OCI-LY1 (cell line): ENCODE data around the gene SLC22A2.

Experiments
- H2AFZ ChIP-seq: fragments of 200-600 bp; sonication (generic), shearing (Covaris generic); 2 replicates; pipeline ENCODE4 v1.6.0; 2014; ENCODE audit warnings: antibody characterized with exemption, mild to moderate bottlenecking, low read length
- H3F3A ChIP-seq: fragments of 200-600 bp; sonication (generic), shearing (Covaris generic); 2 replicates; pipeline ENCODE4 v1.6.0; 2014; ENCODE audit warnings: mild to moderate bottlenecking, antibody characterized with exemption, low read length, moderate library complexity; ENCODE audit not compliant: insufficient read depth
- H3K27ac ChIP-seq: fragments of 200-600 bp; sonication (generic); 2 replicates; pipeline ENCODE4 v1.5.1; 2014; ENCODE audit warnings: low read length, mixed run types, mild to moderate bottlenecking, low read depth; ENCODE audit not compliant: poor library complexity, severe bottlenecking
- H3K27me3 ChIP-seq: fragments of 200-600 bp; sonication (generic); 2 replicates; pipeline ENCODE4 v1.6.0; 2014; ENCODE audit warnings: antibody characterized with exemption, mild to moderate bottlenecking, low read length, moderate library complexity; ENCODE audit not compliant: insufficient read depth
- H3K36me3 ChIP-seq: fragments of 200-600 bp; sonication (generic); 2 replicates; pipeline ENCODE4 v1.6.1; 2014; ENCODE audit warnings: mild to moderate bottlenecking, antibody characterized with exemption, low read length, moderate library complexity, mixed read lengths; ENCODE audit not compliant: insufficient read depth
- H3K4me1 ChIP-seq: fragments of 200-600 bp; sonication (generic); 2 replicates; pipeline ENCODE4 v1.5.1; 2014; ENCODE audit warnings: mild to moderate bottlenecking, low read length, moderate library complexity; ENCODE audit not compliant: insufficient read depth, severe bottlenecking
- H3K4me2 ChIP-seq: fragments of 200-600 bp; sonication (generic), shearing (Covaris generic); 2 replicates; pipeline ENCODE4 v1.6.1; 2014; ENCODE audit warnings: low read length
- H3K4me3 ChIP-seq: fragments of 200-600 bp; sonication (generic); 2 replicates; pipeline ENCODE4 v1.5.1; 2014; ENCODE audit warnings: low read length, low read depth, mild to moderate bottlenecking, mixed read lengths; ENCODE audit not compliant: poor library complexity, severe bottlenecking
- H3K79me2 ChIP-seq: fragments of 200-600 bp; shearing (Covaris generic); 2 replicates; pipeline ENCODE4 v1.6.1; 2016; ENCODE audit warnings: mixed run types, low read length, mixed read lengths; ENCODE audit not compliant: insufficient read depth
- H3K9ac ChIP-seq: fragments of 200-600 bp; sonication (generic), shearing (Covaris generic); 2 replicates; pipeline ENCODE4 v1.6.1; 2014; ENCODE audit warnings: mild to moderate bottlenecking, low read length, mixed read lengths
- H3K9me2 ChIP-seq: fragments of 200-600 bp; sonication (generic), shearing (Covaris generic); 2 replicates; pipeline ENCODE4 v1.6.1; 2014; ENCODE audit warnings: low read depth, mild to moderate bottlenecking, low read length, mixed read lengths
- H3K9me3 ChIP-seq: fragments of 200-600 bp; shearing (Covaris generic); 2 replicates; pipeline ENCODE4 v1.6.1; 2014; ENCODE audit warnings: low read length, mixed read lengths
- H4K20me1 ChIP-seq: fragments of 200-600 bp; sonication (generic), shearing (Covaris generic); 2 replicates; pipeline ENCODE4 v1.6.0; 2016; ENCODE audit warnings: mild to moderate bottlenecking, low read length; ENCODE audit not compliant: insufficient read depth
- EZH2 ChIP-seq: fragments of 200-600 bp; sonication (generic), shearing (Covaris generic); IDR thresholded peaks from 2 replicates; pipeline ENCODE4 v1.8.0; 2017; ENCODE audit warnings: borderline replicate concordance, mixed run types, mild to moderate bottlenecking, antibody characterized with exemption, low read length, moderate library complexity, mixed read lengths
- TF ChIP-seq, protein P1 (sequence below): fragments of 200-600 bp; sonication (generic), shearing (Covaris generic); IDR thresholded peaks from 2 replicates; pipeline ENCODE4 v1.5.1; 2017; ENCODE audit warnings: mild to moderate bottlenecking, antibody characterized with exemption, low read length, moderate library complexity, mixed read lengths

The SLC22A2 gene

DNA sequence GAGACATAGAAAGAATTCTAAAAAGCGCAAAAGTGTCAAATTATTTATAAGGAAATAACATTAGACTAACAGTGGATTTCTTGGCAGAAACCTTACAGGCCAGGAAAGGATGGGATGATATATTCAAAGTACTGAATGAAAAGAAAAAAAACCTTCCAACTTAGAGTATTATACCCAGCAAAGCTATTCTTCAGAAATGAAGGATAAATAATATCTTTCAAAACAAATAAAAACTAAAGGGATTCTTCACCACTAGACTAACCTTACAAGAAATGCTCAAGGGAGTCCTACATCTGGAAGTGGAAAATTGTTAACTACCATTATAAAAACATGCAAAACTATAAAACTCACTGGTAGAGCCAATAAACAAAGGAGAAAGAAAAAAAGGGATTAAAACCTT is 65.8 kb downstream of the SLC22A2 start:
- no peak overlapping the region for H3K9ac ChIP-seq
- H3K27me3 ChIP-seq = no peaks in the 10 kb centered on the region
- TF ChIP-seq, protein P1, sequence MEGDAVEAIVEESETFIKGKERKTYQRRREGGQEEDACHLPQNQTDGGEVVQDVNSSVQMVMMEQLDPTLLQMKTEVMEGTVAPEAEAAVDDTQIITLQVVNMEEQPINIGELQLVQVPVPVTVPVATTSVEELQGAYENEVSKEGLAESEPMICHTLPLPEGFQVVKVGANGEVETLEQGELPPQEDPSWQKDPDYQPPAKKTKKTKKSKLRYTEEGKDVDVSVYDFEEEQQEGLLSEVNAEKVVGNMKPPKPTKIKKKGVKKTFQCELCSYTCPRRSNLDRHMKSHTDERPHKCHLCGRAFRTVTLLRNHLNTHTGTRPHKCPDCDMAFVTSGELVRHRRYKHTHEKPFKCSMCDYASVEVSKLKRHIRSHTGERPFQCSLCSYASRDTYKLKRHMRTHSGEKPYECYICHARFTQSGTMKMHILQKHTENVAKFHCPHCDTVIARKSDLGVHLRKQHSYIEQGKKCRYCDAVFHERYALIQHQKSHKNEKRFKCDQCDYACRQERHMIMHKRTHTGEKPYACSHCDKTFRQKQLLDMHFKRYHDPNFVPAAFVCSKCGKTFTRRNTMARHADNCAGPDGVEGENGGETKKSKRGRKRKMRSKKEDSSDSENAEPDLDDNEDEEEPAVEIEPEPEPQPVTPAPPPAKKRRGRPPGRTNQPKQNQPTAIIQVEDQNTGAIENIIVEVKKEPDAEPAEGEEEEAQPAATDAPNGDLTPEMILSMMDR = no peak
- TF ChIP-seq EZH2 = no peak
- no peak overlapping the region for H2AFZ ChIP-seq
- H3K79me2 ChIP-seq = no peaks in the 10 kb centered on the region
- no peaks in the 10 kb centered on the region for H3K4me1 ChIP-seq
- no peaks in the 10 kb centered on the region for H3K9me2 ChIP-seq
- no peak overlapping the region for H3K27ac ChIP-seq
- H3K4me2 ChIP-seq = no peak overlapping the region
- H3K36me3 ChIP-seq = no peaks in the 10 kb centered on the region
- 0 out of 2 replicates have a peak, but pooled peaks cover 3% of the 10 kb centered on the region for H3K9me3 ChIP-seq
- no peak overlapping the region for H3K4me3 ChIP-seq
- no peaks in the 10 kb centered on the region for H3F3A ChIP-seq
- H4K20me1 ChIP-seq = no peaks in the 10 kb centered on the region

DNA sequence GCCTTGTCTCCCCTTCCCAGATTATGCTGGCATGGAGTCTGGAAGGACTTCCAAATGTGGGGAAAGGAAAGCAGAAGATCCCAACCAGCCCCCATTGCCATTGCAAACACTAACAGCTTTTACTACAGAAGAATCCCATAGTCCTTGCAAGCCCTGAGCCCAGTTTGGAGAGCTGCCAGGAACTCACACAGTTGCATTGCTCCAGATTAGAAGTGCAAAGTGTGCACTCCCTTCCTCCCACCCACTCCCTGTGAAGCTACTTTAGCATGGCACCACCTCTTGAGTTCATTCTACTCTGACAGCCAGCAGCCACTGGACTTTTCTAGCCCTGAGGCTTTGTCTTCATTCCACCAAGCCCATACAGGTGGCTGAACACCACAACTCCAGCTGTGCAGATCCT is 67.6 kb downstream of the SLC22A2 start:
- H3K9me2 ChIP-seq = no peaks in the 10 kb centered on the region
- H3K36me3 ChIP-seq = no peaks in the 10 kb centered on the region
- no peaks in the 10 kb centered on the region for H3K27me3 ChIP-seq
- no peaks in the 10 kb centered on the region for H3K4me1 ChIP-seq
- no peak overlapping the region for H3K4me3 ChIP-seq
- no peak overlapping the region for H3K9ac ChIP-seq
- no peak overlapping the region for H3K27ac ChIP-seq
- no peaks in the 10 kb centered on the region for H3F3A ChIP-seq
- no peaks in the 10 kb centered on the region for H4K20me1 ChIP-seq
- H2AFZ ChIP-seq = no peak overlapping the region
- no peaks in the 10 kb centered on the region for H3K79me2 ChIP-seq
- TF ChIP-seq EZH2 = no peak
- TF ChIP-seq, protein P1 = no peak
- 0 out of 2 replicates have a peak, but pooled peaks cover 3% of the 10 kb centered on the region for H3K9me3 ChIP-seq
- no peak overlapping the region for H3K4me2 ChIP-seq

DNA sequence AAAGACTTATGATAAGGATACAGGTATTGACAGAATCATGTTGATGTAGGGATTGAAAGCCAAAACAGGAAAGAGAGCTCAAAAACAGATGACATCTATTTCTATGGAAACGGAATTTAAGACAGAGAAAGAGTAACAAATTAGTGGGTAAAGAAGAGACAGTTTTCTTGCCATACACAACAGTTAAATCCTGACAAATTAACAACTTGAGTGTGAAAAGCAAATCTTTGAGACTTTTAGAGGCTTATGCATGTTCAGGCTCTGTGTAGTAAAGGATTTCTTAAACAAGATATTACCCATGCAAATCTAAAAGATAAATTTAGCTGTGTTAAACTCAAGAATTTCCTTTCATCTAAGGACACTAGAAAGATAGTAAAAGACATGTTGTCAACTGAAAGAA is 68.5 kb downstream of the SLC22A2 start:
- H3K9ac ChIP-seq = no peak overlapping the region

More for the DNA sequence above, 68.5 kb downstream of the SLC22A2 start:
- Histone ChIP-seq H3K27me3 (no peaks in the 10 kb centered on the region), H4K20me1 (no peaks in the 10 kb centered on the region), H3K9me3 (0 out of 2 replicates have a peak, but pooled peaks cover 3% of the 10 kb centered on the region), H3K27ac (no peak overlapping the region), H2AFZ (no peak overlapping the region), H3K36me3 (no peaks in the 10 kb centered on the region), H3K4me2 (no peak overlapping the region), H3K79me2 (no peaks in the 10 kb centered on the region), H3K9me2 (no peaks in the 10 kb centered on the region), H3K4me3 (no peak overlapping the region), H3F3A (no peaks in the 10 kb centered on the region), H3K4me1 (no peaks in the 10 kb centered on the region)
- TF ChIP-seq EZH2 = no peak
- TF ChIP-seq, protein P1 = no peak
